Ascending aorta (tissue), 2 donors: ENCODE measurements around the gene OR4F3. TPM values are rescaled to one million over a fixed set of nuclear protein-coding genes. Genes with fewer than 3 reads are reported as not detected.
"Not testable (repeated sequence)": the region's sequence is repeated elsewhere in the genome, so short reads cannot be mapped to it uniquely, and the experiment has no call there.

Experiments used
- DNase-seq, 2 donors: peaks; one replicate each; pipeline ENCODE4 v3.0.0-alpha.2; 2019; ENCODE audit warnings: low spot score in 2 of 2
- H3K27ac ChIP-seq, 2 donors: fragments of 200-600 bp; sonication (generic); one replicate each; pipeline ENCODE4 v1.5.1; 2016 to 2017; ENCODE audit warnings: mild to moderate bottlenecking in 1 of 2
- H3K27me3 ChIP-seq: fragments of 200-600 bp; sonication (generic); one replicate; pipeline ENCODE4 v1.5.1; 2017
- H3K36me3 ChIP-seq, 2 donors: fragments of 200-600 bp; sonication (generic); one replicate each; pipeline ENCODE4 v1.5.1; 2016
- H3K4me1 ChIP-seq, 2 donors: fragments of 200-600 bp; sonication (generic); one replicate each; pipeline ENCODE4 v1.5.1; 2016 to 2017; ENCODE audit warnings: mild to moderate bottlenecking in 1 of 2
- H3K4me3 ChIP-seq, 2 donors: fragments of 200-600 bp; sonication (generic); one replicate each; pipeline ENCODE4 v1.5.1; 2016 to 2017; ENCODE audit warnings: mild to moderate bottlenecking in 1 of 2
- H3K9me3 ChIP-seq, 2 donors: fragments of 200-600 bp; sonication (generic); one replicate each; pipeline ENCODE4 v1.5.1; 2016
- intact Hi-C: fragments of 100-400 bp; cut with DNase I; formaldehyde crosslinking; loops from one replicate; pipeline ENCODE4 v1.15.1; 2023
- total RNA-seq: library from RNA; depleted of rRNA; stranded (reverse); fragments of >200 nt; gene quantifications from one replicate; pipeline ENCODE4 v1.1.0, GENCODE V29; 2016

OR4F3 gene
- not detected for total RNA-seq

- not testable (repeated sequence) for H3K27ac ChIP-seq, H3K4me1 ChIP-seq
Measured at GRCh38 chr5:181366968-181367367, at the start of gene OR4F3. TSS of gene OR4F3 (plus strand) at chr5:181367268.

More at GRCh38 chr5:181366968-181367367, at the start of gene OR4F3:
- DNase-seq, H3K36me3 ChIP-seq, H3K27me3 ChIP-seq, intact Hi-C loops, H3K4me3 ChIP-seq, H3K9me3 ChIP-seq: not testable (repeated sequence)

Other genes with a start within 250 kb of the OR4F3 start
- gene OR2V1, start 236.1 kb upstream of the OR4F3 start, total RNA-seq = not detected
- not detected for gene OR2V2, start 219.7 kb upstream of the OR4F3 start, total RNA-seq
- 6.1 TPM for gene TRIM7, start 162.1 kb upstream of the OR4F3 start, total RNA-seq
- gene TRIM41, start 144.0 kb upstream of the OR4F3 start, total RNA-seq = 105 TPM
- 2,870 TPM for gene RACK1, start 123.4 kb upstream of the OR4F3 start, total RNA-seq
- 21.2 TPM for gene TRIM52, start 106.1 kb upstream of the OR4F3 start, total RNA-seq